Endothelial cell of hepatic sinusoid (primary cell): Measurements from ENCODE around the gene MFRP.

ENCODE experiments used
- in situ Hi-C: cut with HindIII; loops from 2 replicates; pipeline ENCODE4 v1.10.0; 2017; ENCODE audit warnings: low sequenced_read_pairs

MFRP gene

GRCh38 chr11:119373059-119373920, 26.8 kb upstream of the MFRP start:
- in situ Hi-C loops, result loop anchor here (25.0 kb wide), 1 partner anchor 239 kb away; no protein-coding TSS in a partner anchor

GRCh38 chr11:119372260-119373058, 26.0 kb upstream of the MFRP start:
- in situ Hi-C loops, result loop anchor here (25.0 kb wide), 1 partner anchor 240 kb away; no protein-coding TSS in a partner anchor

GRCh38 chr11:119371778-119372182, 25.3 kb upstream of the MFRP start:
- in situ Hi-C loops, result loop anchor here (25.0 kb wide), 1 partner anchor 241 kb away; no protein-coding TSS in a partner anchor

- in situ Hi-C loops, result loop anchor here (25.0 kb wide), 1 partner anchor 241 kb away; no protein-coding TSS in a partner anchor
Measured at GRCh38 chr11:119371067-119371601, 24.6 kb upstream of the MFRP start.

DNA sequence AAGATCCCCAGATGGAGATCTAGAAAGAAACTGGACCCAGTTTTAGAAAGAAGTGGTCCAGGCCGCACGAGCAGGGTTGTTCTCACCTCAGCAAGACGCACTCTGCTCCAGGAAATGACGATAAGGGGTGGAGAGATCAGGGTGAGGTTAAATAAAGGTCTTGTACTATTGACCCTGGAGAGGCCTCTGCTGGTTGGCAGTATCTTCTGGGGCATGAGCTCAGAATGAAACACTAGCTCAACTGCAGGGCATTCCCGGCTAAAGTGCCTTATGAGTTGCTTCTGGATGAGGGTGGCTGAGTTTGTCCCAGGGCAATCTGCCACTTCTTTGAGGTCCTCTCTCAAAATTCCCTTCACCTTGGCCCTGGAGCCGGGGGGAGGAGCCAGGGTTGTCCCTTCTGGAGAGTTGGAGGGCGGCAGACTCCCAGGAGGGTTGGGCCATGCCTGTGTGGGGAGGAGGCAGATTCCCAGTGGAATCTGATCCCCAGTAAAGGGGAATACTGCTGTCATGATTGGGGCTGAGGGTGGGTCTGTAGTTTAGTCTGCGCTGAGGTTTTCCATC, 24.1 kb upstream of the MFRP start:
- in situ Hi-C loops, result loop anchor here (25.0 kb wide), 1 partner anchor 242 kb away; no protein-coding TSS in a partner anchor

GRCh38 chr11:119369132-119369925, 22.8 kb upstream of the MFRP start:
- in situ Hi-C loops, result loop anchor here (10.0 to 25.0 kb wide), 2 partner anchors 55 to 243 kb away; partner anchors contain the start of gene THY1

DNA sequence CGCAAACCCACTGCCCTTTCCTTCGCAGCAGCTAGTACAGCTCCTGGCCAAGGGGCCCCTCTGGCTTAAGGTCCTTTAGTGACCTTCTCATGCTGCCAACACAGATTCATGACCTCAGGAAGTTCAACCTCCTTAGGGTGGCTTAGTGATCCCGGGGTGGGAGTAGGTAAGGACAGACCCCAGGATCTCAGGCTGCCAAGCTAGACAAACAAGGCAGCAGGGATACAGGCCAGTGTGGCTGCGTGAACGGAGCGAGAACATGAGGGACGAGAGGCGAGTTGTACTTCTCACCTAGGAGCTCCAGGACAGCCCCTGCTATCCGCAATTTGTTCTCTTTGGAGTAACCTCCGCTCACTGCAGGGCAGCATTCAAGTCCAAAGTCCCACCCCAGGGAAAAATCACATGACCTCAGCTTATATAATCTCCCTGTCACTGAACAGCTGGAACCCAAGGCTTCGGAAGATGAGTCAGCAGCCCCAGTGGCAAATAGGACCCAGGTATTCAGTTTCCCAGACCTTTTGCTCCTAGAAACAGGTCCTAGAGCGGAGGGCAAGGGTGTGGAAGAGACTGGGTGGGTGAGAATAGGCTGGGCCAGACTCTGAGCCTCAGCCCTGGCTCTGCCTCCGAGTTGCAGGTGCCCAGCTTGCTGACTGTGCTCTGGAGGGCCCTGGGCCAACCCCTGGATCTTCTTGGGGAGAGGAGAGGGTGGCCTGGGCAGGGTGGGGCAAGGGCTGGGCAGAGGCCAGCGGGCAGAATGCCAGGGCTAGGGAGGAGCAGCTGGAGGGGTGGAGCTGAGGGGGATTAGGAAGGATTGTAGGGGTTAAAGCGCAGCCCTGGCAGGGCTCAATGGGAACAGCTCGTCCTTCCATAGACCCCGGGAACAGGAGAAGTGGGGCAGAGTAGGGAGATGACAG, 21.9 kb upstream of the MFRP start:
- in situ Hi-C loops, result loop anchor here (10.0 to 25.0 kb wide), 2 partner anchors 56 to 244 kb away; partner anchors contain the start of gene THY1

DNA sequence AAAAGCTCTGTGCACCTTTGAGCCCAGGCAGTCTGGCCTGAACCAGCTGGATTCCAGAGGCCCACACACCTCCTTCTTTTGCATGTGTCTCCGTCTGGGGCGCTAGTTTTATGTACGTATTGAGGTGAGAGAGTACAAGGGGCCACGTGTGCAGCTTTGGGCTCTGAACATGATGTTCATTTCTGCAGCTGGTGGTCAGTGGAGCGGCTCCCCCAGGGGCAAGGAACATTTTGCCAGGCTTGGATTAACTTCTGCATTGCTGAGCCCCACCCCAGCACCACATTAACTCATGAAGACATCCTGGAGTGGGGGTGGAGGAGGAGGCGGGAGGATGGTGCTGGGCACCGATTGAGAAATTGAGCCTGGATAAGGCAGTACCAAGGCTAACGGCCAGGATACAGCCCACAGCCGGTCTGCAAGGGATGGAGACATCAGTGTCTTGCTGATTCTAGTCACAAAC, 21.2 kb upstream of the MFRP start:
- in situ Hi-C loops, result loop anchor here (10.0 to 25.0 kb wide), 2 partner anchors 57 to 245 kb away; partner anchors contain the start of gene THY1

DNA sequence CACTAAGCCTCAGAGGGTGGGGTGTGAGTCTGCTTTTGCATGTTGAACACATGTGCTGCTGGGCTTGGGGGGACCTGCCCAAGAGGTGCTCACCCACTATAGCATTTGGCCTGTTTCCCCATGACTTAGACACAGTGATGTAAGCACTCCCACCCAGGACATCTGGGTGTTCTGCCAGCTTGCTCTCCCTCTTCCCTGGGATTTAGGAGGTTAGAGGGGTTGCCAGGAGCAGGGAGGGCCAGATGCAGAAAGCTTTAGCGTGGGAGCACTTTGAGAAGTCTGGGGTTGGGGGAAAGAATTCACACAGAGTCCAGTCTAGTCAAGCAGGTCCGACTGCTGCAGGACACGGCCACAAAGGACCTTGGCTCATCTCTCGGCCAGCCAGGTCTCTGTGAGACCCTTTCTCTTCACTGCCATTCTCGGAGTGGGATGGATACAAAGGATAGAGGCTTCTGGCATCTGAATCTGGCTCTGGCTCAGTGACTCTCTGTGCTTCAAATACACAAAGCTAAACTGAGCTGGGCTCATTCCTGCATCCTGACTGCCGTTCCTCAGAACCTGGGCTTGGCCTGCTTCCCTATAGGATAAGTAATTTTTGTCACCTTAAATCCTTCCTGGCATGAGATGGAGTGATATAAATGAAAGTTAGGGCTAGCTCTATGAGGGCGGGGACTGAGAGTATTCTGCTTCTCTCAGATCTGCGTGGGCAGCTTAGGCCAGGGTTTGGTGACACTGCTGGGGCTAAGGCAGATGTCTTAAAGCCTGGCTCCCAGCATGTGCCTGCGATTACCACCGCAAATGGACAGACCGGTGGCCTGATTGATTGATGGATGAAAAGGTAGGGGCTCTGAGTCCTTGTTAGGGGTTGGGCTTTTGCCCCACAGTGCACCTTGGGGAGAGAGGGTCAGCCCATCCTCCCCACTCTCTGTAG, 20.4 kb upstream of the MFRP start:
- in situ Hi-C loops, result loop anchor here (10.0 to 25.0 kb wide), 2 partner anchors 58 to 245 kb away; partner anchors contain the start of gene THY1

DNA sequence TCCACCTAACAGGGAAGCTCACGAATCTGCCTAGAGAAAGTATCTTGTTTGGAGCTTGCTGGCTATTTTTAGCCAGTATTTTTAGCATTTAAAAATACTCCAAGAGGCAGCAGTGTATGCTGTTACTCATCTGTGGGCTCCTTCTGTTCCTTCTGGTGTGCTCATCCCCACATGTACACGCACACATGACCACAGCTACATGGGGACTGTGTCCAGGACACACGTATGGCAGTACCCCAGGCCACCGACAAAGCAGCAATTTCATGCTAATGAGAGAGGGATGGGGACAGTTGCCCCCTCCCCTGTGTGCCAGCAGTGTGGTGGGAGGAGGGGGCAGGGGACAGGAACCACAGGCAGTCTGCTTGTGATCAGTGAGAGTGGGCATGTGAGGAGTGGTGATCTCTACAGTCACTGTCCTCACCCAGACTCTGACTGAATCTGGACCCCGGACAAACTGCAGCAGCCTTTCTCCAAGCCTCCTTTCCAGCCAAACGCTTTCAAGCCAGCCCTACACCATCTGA, 18.6 kb upstream of the MFRP start:
- in situ Hi-C loops, result loop anchor here (10.0 to 25.0 kb wide), 2 partner anchors 60 to 247 kb away; partner anchors contain the start of gene THY1

DNA sequence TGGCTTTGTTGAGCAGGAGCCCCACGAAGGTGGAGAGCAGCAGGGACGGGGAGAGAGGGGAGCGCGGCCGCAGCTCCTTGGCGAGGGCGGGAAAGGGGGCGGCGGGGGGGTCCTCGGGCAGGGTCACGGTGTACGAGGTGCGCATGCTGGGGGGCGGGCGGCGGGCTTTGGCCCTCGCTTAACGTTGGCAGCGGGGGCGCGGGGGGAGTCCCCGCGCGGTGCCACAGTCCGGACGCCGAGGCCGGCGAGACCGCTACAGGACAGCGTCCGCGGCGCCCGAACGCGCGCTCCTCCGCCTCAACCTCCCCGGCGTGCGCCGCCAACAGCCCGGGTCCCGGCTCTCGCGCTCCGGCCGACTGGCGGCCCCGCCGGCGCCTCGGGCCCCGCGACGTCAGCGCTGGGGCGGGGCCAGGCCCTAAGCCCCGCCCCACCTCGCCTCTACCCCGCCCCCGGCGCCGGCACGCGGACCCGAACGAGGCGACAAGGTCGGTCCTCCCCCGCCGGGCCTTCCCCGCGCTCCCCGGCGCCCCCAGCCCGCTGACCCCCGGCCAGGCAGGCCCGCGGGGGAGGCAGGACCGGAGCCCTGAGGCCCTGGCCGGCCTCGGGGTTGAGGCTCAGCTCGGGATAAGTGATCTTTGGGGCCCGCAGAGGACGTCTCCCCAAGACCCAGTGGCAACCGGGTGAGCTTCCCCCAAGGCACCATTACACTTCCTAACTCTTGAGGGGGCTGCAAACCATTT, 17.5 kb upstream of the MFRP start:
- in situ Hi-C loops, result loop anchor here (5.0 to 25.0 kb wide), 3 partner anchors 61 to 248 kb away; partner anchors contain the start of gene THY1

DNA sequence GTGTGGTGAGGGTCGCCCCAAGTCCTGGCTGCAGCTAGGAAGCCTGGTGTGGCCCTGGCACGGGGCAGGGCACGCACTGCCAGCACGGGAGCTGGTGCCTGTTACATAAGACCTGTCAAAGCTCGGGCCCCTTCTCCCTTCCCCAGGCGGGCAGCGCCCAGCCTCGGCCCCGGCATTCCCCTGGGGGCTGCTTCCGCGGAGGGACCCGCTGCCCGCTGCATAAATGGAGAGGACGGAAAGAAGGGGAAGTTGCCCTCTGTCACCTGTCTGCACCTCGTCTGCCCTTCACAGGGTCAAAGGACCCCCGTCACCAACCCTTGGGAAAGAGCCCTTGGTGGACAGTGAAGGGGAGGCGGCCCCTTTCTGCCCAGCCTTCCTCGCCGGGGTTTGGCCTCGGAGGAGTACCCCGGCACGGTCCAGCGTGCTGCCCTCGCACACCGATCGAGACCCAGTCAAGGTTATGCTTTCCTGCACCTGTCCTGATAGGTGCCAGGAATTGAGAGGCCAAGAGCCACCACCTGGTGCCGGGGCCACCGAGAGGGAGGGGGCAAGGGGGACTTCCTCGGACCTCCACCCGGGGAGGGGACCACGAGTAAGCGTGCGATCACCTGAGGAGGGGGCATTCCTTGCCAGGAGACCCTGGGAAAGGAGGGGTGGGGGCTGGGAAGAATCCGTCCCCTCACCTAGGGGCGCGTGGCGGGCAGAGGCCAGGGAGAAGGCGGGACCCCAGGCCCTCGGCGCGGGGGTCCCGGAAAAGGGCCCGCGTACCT, 16.8 kb upstream of the MFRP start:
- in situ Hi-C loops, result loop anchor here (5.0 to 25.0 kb wide), 3 partner anchors 62 to 249 kb away; partner anchors contain the start of gene THY1

DNA sequence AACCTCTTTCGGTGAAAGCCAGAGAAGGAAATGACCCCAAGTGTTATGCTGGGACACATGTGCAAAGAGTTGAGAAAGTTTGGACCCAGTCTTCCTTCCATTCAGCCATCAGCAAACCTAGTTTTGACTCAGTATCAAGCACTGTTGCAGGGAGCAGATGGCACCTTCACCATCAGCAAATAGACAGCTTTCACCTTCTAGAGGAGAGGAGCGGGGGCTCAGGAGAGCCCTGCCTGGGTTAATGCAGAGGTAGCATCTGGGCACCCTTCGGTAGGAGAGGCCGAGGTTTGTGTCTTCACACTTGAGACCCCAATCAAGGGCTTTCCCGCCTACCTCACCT, 16.2 kb upstream of the MFRP start:
- in situ Hi-C loops, result loop anchor here (5.0 to 25.0 kb wide), 3 partner anchors 62 to 250 kb away; partner anchors contain the start of gene THY1

GRCh38 chr11:119361941-119362725, 15.6 kb upstream of the MFRP start:
- in situ Hi-C loops, result loop anchor here (5.0 to 25.0 kb wide), 3 partner anchors 63 to 250 kb away; partner anchors contain the start of gene THY1
